ENCODE results near the gene CAND2.

The CAND2 gene

DNA sequence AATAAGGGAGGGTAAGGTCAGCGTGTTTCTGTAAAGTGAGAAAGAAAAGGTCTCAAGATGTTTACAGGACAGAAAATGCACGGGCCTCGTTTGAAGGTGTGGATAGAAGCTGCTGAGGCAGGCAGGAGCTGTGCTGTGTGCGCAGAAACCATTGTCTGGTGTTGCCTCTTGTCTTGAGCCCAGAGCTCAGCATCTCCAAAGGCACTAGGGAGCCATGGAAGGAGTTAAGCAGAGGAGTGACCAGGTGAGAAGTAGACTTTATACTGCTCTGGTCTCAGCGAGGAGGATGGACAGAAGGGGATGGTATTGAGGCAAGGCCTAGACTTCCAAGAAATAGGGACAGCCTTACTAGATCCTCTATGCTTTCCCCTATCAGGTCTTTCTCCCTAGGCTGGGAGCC is 13.0 kb downstream of the CAND2 start:
- peaks cover 4% of the 10 kb centered on the region for H3K27me3 ChIP-seq (ENCODE audit: insufficient read depth, poor library complexity, severe bottlenecking)
- no peak for DNase-seq (ENCODE audit: low read depth in 1 of 2, low spot score in 1 of 2)
- H3K27ac ChIP-seq (replicated peaks) = no peak overlapping the region
- no peak overlapping the region for H3K4me3 ChIP-seq (replicated peaks; ENCODE audit: insufficient read depth, low read length)
- TF ChIP-seq, protein P1, sequence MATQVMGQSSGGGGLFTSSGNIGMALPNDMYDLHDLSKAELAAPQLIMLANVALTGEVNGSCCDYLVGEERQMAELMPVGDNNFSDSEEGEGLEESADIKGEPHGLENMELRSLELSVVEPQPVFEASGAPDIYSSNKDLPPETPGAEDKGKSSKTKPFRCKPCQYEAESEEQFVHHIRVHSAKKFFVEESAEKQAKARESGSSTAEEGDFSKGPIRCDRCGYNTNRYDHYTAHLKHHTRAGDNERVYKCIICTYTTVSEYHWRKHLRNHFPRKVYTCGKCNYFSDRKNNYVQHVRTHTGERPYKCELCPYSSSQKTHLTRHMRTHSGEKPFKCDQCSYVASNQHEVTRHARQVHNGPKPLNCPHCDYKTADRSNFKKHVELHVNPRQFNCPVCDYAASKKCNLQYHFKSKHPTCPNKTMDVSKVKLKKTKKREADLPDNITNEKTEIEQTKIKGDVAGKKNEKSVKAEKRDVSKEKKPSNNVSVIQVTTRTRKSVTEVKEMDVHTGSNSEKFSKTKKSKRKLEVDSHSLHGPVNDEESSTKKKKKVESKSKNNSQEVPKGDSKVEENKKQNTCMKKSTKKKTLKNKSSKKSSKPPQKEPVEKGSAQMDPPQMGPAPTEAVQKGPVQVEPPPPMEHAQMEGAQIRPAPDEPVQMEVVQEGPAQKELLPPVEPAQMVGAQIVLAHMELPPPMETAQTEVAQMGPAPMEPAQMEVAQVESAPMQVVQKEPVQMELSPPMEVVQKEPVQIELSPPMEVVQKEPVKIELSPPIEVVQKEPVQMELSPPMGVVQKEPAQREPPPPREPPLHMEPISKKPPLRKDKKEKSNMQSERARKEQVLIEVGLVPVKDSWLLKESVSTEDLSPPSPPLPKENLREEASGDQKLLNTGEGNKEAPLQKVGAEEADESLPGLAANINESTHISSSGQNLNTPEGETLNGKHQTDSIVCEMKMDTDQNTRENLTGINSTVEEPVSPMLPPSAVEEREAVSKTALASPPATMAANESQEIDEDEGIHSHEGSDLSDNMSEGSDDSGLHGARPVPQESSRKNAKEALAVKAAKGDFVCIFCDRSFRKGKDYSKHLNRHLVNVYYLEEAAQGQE (IDR thresholded peaks at IDR 0.05; ENCODE audit: insufficient replicate concordance, low read depth) = no peak
- TF ChIP-seq POLR2AphosphoS5 (IDR thresholded peaks at IDR 0.05; ENCODE audit: low read depth) = no peak
- TF ChIP-seq, protein P2, sequence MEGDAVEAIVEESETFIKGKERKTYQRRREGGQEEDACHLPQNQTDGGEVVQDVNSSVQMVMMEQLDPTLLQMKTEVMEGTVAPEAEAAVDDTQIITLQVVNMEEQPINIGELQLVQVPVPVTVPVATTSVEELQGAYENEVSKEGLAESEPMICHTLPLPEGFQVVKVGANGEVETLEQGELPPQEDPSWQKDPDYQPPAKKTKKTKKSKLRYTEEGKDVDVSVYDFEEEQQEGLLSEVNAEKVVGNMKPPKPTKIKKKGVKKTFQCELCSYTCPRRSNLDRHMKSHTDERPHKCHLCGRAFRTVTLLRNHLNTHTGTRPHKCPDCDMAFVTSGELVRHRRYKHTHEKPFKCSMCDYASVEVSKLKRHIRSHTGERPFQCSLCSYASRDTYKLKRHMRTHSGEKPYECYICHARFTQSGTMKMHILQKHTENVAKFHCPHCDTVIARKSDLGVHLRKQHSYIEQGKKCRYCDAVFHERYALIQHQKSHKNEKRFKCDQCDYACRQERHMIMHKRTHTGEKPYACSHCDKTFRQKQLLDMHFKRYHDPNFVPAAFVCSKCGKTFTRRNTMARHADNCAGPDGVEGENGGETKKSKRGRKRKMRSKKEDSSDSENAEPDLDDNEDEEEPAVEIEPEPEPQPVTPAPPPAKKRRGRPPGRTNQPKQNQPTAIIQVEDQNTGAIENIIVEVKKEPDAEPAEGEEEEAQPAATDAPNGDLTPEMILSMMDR (IDR thresholded peaks at IDR 0.05; ENCODE audit: insufficient read depth, low read length) = no peak
- no peak for TF ChIP-seq GABPA (IDR thresholded peaks at IDR 0.05; ENCODE audit: low read depth)
- no peak for TF ChIP-seq SPI1 (IDR thresholded peaks at IDR 0.05; ENCODE audit: borderline replicate concordance, low read depth)

DNA sequence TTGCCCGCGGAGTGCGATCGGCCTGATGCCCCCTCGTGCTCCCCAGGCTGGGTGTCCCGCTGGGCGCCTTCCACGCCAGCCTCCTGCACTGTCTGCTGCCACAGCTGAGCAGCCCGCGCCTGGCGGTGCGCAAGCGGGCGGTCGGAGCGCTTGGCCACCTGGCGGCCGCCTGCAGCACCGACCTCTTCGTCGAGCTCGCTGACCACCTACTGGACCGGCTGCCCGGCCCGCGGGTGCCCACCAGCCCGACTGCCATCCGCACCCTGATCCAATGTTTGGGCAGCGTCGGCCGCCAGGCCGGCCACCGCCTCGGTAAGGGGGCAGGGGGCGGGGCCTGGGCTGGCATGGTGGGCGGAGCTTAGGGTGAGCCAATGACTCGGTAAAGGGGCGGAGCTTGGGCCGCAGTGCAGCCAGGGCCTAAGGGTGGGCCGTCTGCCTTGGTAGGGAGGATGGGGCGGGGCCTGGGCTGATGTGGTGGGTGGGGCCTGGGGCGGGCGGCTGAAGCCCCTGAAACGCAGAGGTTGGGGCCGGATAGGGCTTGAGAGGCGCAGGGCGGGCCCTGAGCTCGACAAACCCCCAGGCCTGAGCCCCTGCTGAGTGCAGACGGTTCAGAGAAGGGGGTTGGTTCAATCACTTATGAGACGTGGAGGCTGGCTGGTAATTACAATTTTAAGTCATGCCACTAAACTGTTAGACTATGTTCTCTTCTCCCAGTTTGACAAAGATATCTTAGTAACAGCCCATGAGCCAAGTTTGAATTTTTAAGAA is 13.7 kb downstream of the CAND2 start:
- peak overlapping the region; percentile 60 for H3K4me3 ChIP-seq (replicated peaks; ENCODE audit: insufficient read depth, low read length)
- peak; percentile 66 to 76 for DNase-seq (ENCODE audit: low read depth in 1 of 2, low spot score in 1 of 2)
- H3K27ac ChIP-seq (replicated peaks) = no peak overlapping the region
- TF ChIP-seq SPI1 (IDR thresholded peaks at IDR 0.05; ENCODE audit: borderline replicate concordance, low read depth) (no peak), POLR2AphosphoS5 (IDR thresholded peaks at IDR 0.05; ENCODE audit: low read depth) (no peak), GABPA (IDR thresholded peaks at IDR 0.05; ENCODE audit: low read depth) (no peak)
- TF ChIP-seq, protein P2 (IDR thresholded peaks at IDR 0.05; ENCODE audit: insufficient read depth, low read length) = peak; percentile 33
- TF ChIP-seq, protein P1 (IDR thresholded peaks at IDR 0.05; ENCODE audit: insufficient replicate concordance, low read depth) = no peak
- peaks cover 4% of the 10 kb centered on the region for H3K27me3 ChIP-seq (ENCODE audit: insufficient read depth, poor library complexity, severe bottlenecking)

DNA sequence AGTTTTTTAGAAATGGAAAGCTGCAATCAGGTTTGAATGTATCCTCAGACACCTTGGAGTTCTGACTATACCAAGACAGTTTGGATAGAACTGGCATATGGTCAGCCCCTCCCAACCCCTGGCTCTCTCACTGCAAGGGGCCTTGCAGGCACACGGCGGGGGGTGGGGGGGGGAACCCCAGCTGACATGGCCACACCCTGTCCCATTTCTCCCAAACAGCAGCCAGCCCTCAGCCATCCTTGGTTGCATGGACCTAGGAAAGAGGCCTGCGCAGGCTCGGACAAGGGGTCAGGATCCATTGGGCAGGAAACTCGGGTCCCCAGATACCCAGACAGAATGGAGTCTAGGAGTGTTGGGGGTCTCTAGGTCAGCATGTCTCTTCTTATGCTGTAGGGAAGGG is 14.5 kb downstream of the CAND2 start:
- TF ChIP-seq SPI1 (IDR thresholded peaks at IDR 0.05; ENCODE audit: borderline replicate concordance, low read depth) (no peak), POLR2AphosphoS5 (IDR thresholded peaks at IDR 0.05; ENCODE audit: low read depth) (no peak), GABPA (IDR thresholded peaks at IDR 0.05; ENCODE audit: low read depth) (no peak)
- TF ChIP-seq, protein P2 (IDR thresholded peaks at IDR 0.05; ENCODE audit: insufficient read depth, low read length) = no peak
- TF ChIP-seq, protein P1 (IDR thresholded peaks at IDR 0.05; ENCODE audit: insufficient replicate concordance, low read depth) = no peak
- Histone ChIP-seq H3K4me3 (replicated peaks; ENCODE audit: insufficient read depth, low read length) (no peak overlapping the region), H3K27me3 (ENCODE audit: insufficient read depth, poor library complexity, severe bottlenecking) (peaks cover 4% of the 10 kb centered on the region), H3K27ac (replicated peaks) (no peak overlapping the region)
- DNase-seq (ENCODE audit: low read depth in 1 of 2, low spot score in 1 of 2) = no peak

Data from HL-60 (cell line).